Peyer's patch (tissue), 4 donors: ENCODE measurements around the gene TRAK1.

Experiments
- CTCF ChIP-seq, 6 experiments: fragments of 450-650 bp in 4 of 6; fragments of 200-600 bp in 2 of 6; sonication (generic) in 1 of 6; IDR thresholded peaks; one replicate each; pipeline ENCODE4 v1.5.1; 2017 to 2019; ENCODE audit warnings: antibody characterized with exemption in 6 of 6, mild to moderate bottlenecking in 3 of 6, moderate library complexity in 1 of 6
- POLR2A ChIP-seq, 2 donors: fragments of 450-650 bp; IDR thresholded peaks; one replicate each; pipeline ENCODE4 v1.5.1; 2017; ENCODE audit warnings: antibody characterized with exemption in 2 of 2, mild to moderate bottlenecking in 2 of 2, moderate library complexity in 2 of 2

- TF ChIP-seq POLR2A (IDR thresholded peaks at IDR 0.05) (no peak), CTCF (IDR thresholded peaks at IDR 0.05) (no peak)
Observed at GRCh38 chr3:42110631-42111030, 19.5 kb downstream of the TRAK1 start.
